GM21515 (cell line): ENCODE results near the gene CCDC191.

Experiments used
- ATAC-seq: cut with Tn5 transposase; IDR thresholded peaks from one replicate; pipeline ENCODE4 v1.9.1; 2021; ENCODE audit not compliant: unreplicated experiment

The CCDC191 gene

GRCh38 chr3:114056130-114057010 is at the start of gene CCDC191, which contains the start of gene QTRT2:
Gene CCDC191, minus strand, starts transcription at chr3:114056526. Its CDS starts 60 bp downstream, at chr3:114056466.
Gene QTRT2, plus strand, starts transcription at chr3:114056737. Its CDS starts 8,521 bp downstream, at chr3:114065258.
- ATAC-seq: peak; percentile 98

GRCh38 chr3:114104414-114104813 is 48.1 kb upstream of the CCDC191 start:
- ATAC-seq: no peak

GRCh38 chr3:114103858-114104257 is 47.5 kb upstream of the CCDC191 start:
- ATAC-seq: no peak

- ATAC-seq: no peak
Observed at GRCh38 chr3:114103181-114103580, 46.9 kb upstream of the CCDC191 start.

- no peak for ATAC-seq
Observed at GRCh38 chr3:114101101-114101500, 44.8 kb upstream of the CCDC191 start.

- no peak for ATAC-seq
Observed at GRCh38 chr3:114095796-114096195, 39.5 kb upstream of the CCDC191 start.

- no peak for ATAC-seq
Observed at GRCh38 chr3:114093596-114093995, 37.3 kb upstream of the CCDC191 start.

GRCh38 chr3:114093016-114093380 is 36.7 kb upstream of the CCDC191 start:
- ATAC-seq: no peak

GRCh38 chr3:114092151-114093015 is 36.1 kb upstream of the CCDC191 start:
- ATAC-seq: no peak

- ATAC-seq: no peak
Observed at GRCh38 chr3:114089675-114090074, 33.3 kb upstream of the CCDC191 start.

- ATAC-seq: no peak
Observed at GRCh38 chr3:114086356-114086755, 30.0 kb upstream of the CCDC191 start.

GRCh38 chr3:114083112-114083511 is 26.8 kb upstream of the CCDC191 start:
- ATAC-seq: no peak

- ATAC-seq: no peak
Observed at GRCh38 chr3:114081037-114081436, 24.7 kb upstream of the CCDC191 start.

GRCh38 chr3:114080201-114080600 is 23.9 kb upstream of the CCDC191 start:
- ATAC-seq: no peak

GRCh38 chr3:114079761-114080160 is 23.4 kb upstream of the CCDC191 start:
- ATAC-seq: no peak

GRCh38 chr3:114078126-114078525 is 21.8 kb upstream of the CCDC191 start:
- no peak for ATAC-seq

- ATAC-seq: no peak
Observed at GRCh38 chr3:114076711-114077110, 20.4 kb upstream of the CCDC191 start.

- no peak for ATAC-seq
Observed at GRCh38 chr3:114071786-114072185, 15.5 kb upstream of the CCDC191 start.

GRCh38 chr3:114068336-114068735 is 12.0 kb upstream of the CCDC191 start:
- ATAC-seq: no peak

GRCh38 chr3:114067804-114068203 is 11.5 kb upstream of the CCDC191 start:
- no peak for ATAC-seq

GRCh38 chr3:114060906-114061655 is 4.8 kb upstream of the CCDC191 start:
- ATAC-seq: no peak
